ENCODE measurements around the gene SMU1. TPM values are rescaled to one million over a fixed set of nuclear protein-coding genes. Genes with fewer than 3 reads are reported as not detected.
"Not testable (repeated sequence)": the region's sequence is repeated elsewhere in the genome, so short reads cannot be mapped to it uniquely, and the experiment has no call there.

The SMU1 gene
- total RNA-seq, 6 experiments from 2014 or later, result 20.3 to 22.1 (median 21.6) TPM

DNA sequence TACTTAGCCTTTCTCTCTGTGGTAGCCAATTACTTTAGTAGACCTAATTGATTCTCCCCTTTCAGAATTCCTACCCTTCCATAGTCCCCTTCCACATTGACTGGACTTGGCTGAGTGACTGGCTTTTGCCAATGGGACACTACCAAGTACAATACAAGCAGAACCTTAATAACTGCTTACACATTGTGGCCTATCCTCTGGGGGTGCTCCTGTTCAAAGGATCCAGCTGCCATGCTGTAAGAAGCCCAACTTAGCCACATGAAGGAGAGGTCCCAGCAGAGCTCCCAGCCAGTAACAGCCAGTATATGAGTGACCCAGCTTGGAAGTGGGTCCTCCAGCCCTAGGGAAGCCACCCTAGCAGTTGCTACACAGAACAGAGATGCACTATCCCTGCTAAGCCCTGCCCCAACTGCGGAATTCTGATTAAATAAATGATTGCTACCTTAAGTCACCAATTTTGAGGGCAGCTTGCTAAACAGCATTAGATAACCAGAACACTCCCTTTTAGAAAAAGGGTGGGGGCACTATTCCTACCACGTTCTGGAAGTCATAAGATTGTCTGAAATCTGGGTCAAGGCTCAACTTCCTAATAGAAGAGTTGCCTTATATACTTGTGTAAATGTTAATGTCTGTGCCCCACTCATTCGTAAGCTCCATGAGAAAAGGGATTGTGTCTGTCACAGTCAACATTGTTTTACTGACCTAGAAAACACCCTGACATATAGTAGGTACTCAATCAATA lies 64.0 kb downstream of the SMU1 start:
- Mint-ChIP-seq H3K9me3 (no peaks in the 10 kb centered on the region), H3K36me3 (ENCODE audit: low read depth) (no peaks in the 10 kb centered on the region), H3K4me3 (no peak overlapping the region), H3K27me3 (ENCODE audit: insufficient read depth) (no peaks in the 10 kb centered on the region), H3K4me1 (ENCODE audit: low read depth) (no peaks in the 10 kb centered on the region), H3K27ac (no peak overlapping the region)
- no peak for TF ChIP-seq CTCF (IDR thresholded peaks at IDR 0.05)
- DNase-seq, result no peak

DNA sequence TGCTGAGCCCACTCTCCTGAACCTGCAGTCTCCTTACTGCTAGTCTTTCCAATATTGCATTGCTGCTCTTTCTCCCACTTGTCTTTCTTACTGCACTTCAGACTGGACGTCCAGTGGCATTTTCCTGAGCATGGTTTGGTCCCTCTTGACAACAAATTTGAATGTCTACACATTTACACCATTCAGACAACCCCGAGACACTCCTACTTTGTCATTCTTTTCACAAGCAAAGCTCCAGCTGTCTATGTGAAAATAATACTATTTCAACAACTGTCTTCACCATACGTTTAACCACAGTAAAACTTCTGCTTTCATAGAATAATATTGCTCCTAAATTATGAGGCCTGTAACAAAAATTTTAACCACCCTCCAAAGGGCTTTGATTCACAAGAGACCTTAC lies 64.6 kb downstream of the SMU1 start:
- Mint-ChIP-seq H3K27ac (no peak overlapping the region), H3K4me3 (no peak overlapping the region), H3K9me3 (no peaks in the 10 kb centered on the region), H3K4me1 (ENCODE audit: low read depth) (no peaks in the 10 kb centered on the region), H3K36me3 (ENCODE audit: low read depth) (no peaks in the 10 kb centered on the region), H3K27me3 (ENCODE audit: insufficient read depth) (no peaks in the 10 kb centered on the region)
- DNase-seq, result no peak
- no peak for TF ChIP-seq CTCF (IDR thresholded peaks at IDR 0.05)

- DNase-seq, result no peak
- no peak overlapping the region for H3K27ac Mint-ChIP-seq
- H3K4me1 Mint-ChIP-seq (ENCODE audit: low read depth), result peaks cover under 1% of the 10 kb centered on the region; the same call in 1 of the 2 replicates
Observed at GRCh38 chr9:33007755-33008154, 68.7 kb downstream of the SMU1 start.

GRCh38 chr9:33005335-33005734 lies 71.1 kb downstream of the SMU1 start:
- not testable (repeated sequence) for DNase-seq; H3K27ac Mint-ChIP-seq; H3K36me3 Mint-ChIP-seq (ENCODE audit: low read depth); H3K9me3 Mint-ChIP-seq; H3K4me3 Mint-ChIP-seq; H3K27me3 Mint-ChIP-seq (ENCODE audit: insufficient read depth)
- H3K4me1 Mint-ChIP-seq (ENCODE audit: low read depth), result peaks cover 13% of the 10 kb centered on the region

More at GRCh38 chr9:33007755-33008154, 68.7 kb downstream of the SMU1 start:
- Mint-ChIP-seq H3K36me3 (ENCODE audit: low read depth) (0 out of 2 replicates have a peak, but pooled peaks cover 6% of the 10 kb centered on the region), H3K4me3 (no peak overlapping the region), H3K9me3 (no peaks in the 10 kb centered on the region), H3K27me3 (ENCODE audit: insufficient read depth) (no peaks in the 10 kb centered on the region)
- no peak for TF ChIP-seq CTCF (IDR thresholded peaks at IDR 0.05)

DNA sequence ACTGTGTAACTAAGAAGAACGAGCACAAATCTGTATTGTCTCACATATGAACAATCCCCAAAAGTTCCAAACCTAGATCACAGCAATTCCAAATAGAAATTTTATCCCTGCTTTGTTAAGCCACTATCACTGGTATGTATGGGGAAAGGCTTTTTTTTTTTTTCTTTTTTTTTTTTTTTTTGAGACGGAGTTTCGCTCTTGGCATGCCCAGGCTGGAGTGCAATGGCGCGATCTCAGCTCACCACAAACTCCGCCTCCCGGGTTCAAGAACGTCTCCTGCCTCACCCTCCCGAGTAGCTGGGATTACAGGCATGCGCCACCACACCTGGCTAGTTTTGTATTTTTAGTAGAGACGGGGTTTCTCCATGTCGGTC lies 75.8 kb downstream of the SMU1 start:
- Mint-ChIP-seq H3K4me1 (ENCODE audit: low read depth) (peaks cover 37% of the 10 kb centered on the region), H3K27ac (peak overlapping the region; percentile 98), H3K4me3 (peak overlapping the region; percentile 99), H3K36me3 (ENCODE audit: low read depth) (peaks cover 17% of the 10 kb centered on the region; the same call in 1 of the 2 replicates)
- H3K27me3 Mint-ChIP-seq (ENCODE audit: insufficient read depth); DNase-seq; H3K9me3 Mint-ChIP-seq: not testable (repeated sequence)

- Mint-ChIP-seq H3K27ac (no peak overlapping the region), H3K4me3 (no peak overlapping the region)
- no peak for DNase-seq
Observed at GRCh38 chr9:32992595-32993238, 83.8 kb downstream of the SMU1 start.

More at GRCh38 chr9:32992595-32993238, 83.8 kb downstream of the SMU1 start:
- H3K27me3 Mint-ChIP-seq (ENCODE audit: insufficient read depth), result no peaks in the 10 kb centered on the region
- no peak for TF ChIP-seq CTCF (IDR thresholded peaks at IDR 0.05)
- H3K36me3 Mint-ChIP-seq (ENCODE audit: low read depth), result peaks cover 35% of the 10 kb centered on the region
- H3K9me3 Mint-ChIP-seq, result no peaks in the 10 kb centered on the region
- H3K4me1 Mint-ChIP-seq (ENCODE audit: low read depth), result peaks cover 10% of the 10 kb centered on the region

Data from HFFc6 (cell line).